ENCODE measurements around the gene AGK.

GRCh38 chr7:141562972-141563371 is 11.8 kb downstream of the AGK start:
- TF ChIP-seq ZNF138 (CRISPR knock-in tag; conservative IDR thresholded peaks at IDR 0.05) (no peak), CTCF (IDR thresholded peaks at IDR 0.05) (no peak), CBFB (CRISPR knock-in tag; IDR thresholded peaks at IDR 0.05; ENCODE audit: low read depth) (no peak), TEAD4 (CRISPR knock-in tag; IDR thresholded peaks at IDR 0.05) (no peak), ZNF121 (CRISPR knock-in tag; IDR thresholded peaks at IDR 0.05) (no peak), ATF3 (CRISPR knock-in tag; conservative IDR thresholded peaks at IDR 0.05) (no peak)
